K562 (cell line): ENCODE measurements around the gene VPS41. TPM values are rescaled to one million over a fixed set of nuclear protein-coding genes. Genes with fewer than 3 reads are reported as not detected.

Source experiments
- ASH1L ChIP-seq: fragments of 450-650 bp; IDR thresholded peaks from 2 replicates; pipeline ENCODE4 v1.6.1; 2018; ENCODE audit warnings: borderline replicate concordance, mild to moderate bottlenecking, low read depth; ENCODE audit not compliant: partially characterized antibody
- CBX5 ChIP-seq: IDR thresholded peaks from 2 replicates; pipeline ENCODE4 v1.6.1; 2014; ENCODE audit warnings: low read depth, borderline replicate concordance
- GABPB1 ChIP-seq: sonication (generic); formaldehyde crosslinking; IDR thresholded peaks from 2 replicates; pipeline ENCODE4 v1.8.0; 2022; ENCODE audit warnings: mild to moderate bottlenecking, missing genetic modification reagents
- GTF2F1 ChIP-seq: IDR thresholded peaks from 2 replicates; pipeline ENCODE4 v1.6.1; 2011; ENCODE audit warnings: low read depth, low read length, improper control_type of control experiment
- LEF1 ChIP-seq: fragments of 450-650 bp; IDR thresholded peaks from 2 replicates; pipeline ENCODE4 v1.6.1; 2016; ENCODE audit warnings: mild to moderate bottlenecking
- MAFF ChIP-seq: IDR thresholded peaks from 2 replicates; pipeline ENCODE4 v1.6.1; 2012; ENCODE audit warnings: low read length, improper control_type of control experiment
- MAFG ChIP-seq: fragments of 450-650 bp; conservative IDR thresholded peaks from 2 replicates; pipeline ENCODE4 v1.6.1; 2016; ENCODE audit warnings: missing genetic modification characterization, missing compliant biosample characterization
- RAD51 ChIP-seq: fragments of 450-650 bp; IDR thresholded peaks from 2 replicates; pipeline ENCODE4 v1.7.1; 2016; ENCODE audit warnings: low read depth, mild to moderate bottlenecking, borderline replicate concordance
- RBM17 ChIP-seq: fragments of 200-400 bp; formaldehyde crosslinking; IDR thresholded peaks from 2 replicates; pipeline ENCODE4 v1.6.1; 2017; ENCODE audit warnings: low read depth, mild to moderate bottlenecking, low read length, borderline replicate concordance
- RHOXF2B ChIP-seq: fragments of 250-450 bp; sonication (Bioruptor Pico); conservative IDR thresholded peaks from 2 replicates; pipeline ENCODE4 v1.5.1; 2021
- SMARCC2 ChIP-seq: fragments of 450-650 bp; IDR thresholded peaks from 2 replicates; pipeline ENCODE4 v1.6.1; 2017; ENCODE audit warnings: antibody characterized with exemption, moderate library complexity, mild to moderate bottlenecking, low read depth
- SREBF1 ChIP-seq: fragments of 150-350 bp; IDR thresholded peaks from 2 replicates; pipeline ENCODE4 v1.6.1; 2014; ENCODE audit warnings: antibody characterized with exemption, low read depth, low read length, borderline replicate concordance
- TCF3 ChIP-seq: sonication (generic); formaldehyde crosslinking; IDR thresholded peaks from 2 replicates; pipeline ENCODE4 v1.4.0; 2020; ENCODE audit warnings: mild to moderate bottlenecking, missing genetic modification reagents
- YY1 ChIP-seq, 3 experiments: IDR thresholded peaks; 2 replicates each; pipeline ENCODE4 v1.6.1; 2011; ENCODE audit warnings: low read length in 2 of 3, mild to moderate bottlenecking in 2 of 3, moderate library complexity in 2 of 3, borderline replicate concordance in 1 of 3, control low read depth in 1 of 3, low read depth in 1 of 3; ENCODE audit not compliant: insufficient read depth in 3 of 3, insufficient replicate concordance in 2 of 3, control insufficient read depth in 1 of 3, insufficient read length in 1 of 3; ENCODE audit errors: extremely low read depth in 1 of 3
- ZBTB7A ChIP-seq: IDR thresholded peaks from 2 replicates; pipeline ENCODE4 v1.6.1; 2011; ENCODE audit warnings: low read depth, mild to moderate bottlenecking, low read length, moderate library complexity, borderline replicate concordance; ENCODE audit not compliant: control insufficient read depth
- ZEB2 ChIP-seq: fragments of 450-650 bp; IDR thresholded peaks from 2 replicates; pipeline ENCODE4 v1.6.1; 2016
- ZNF395 ChIP-seq: fragments of 200-800 bp; sonication (Bioruptor generic); IDR thresholded peaks from 2 replicates; pipeline ENCODE4 v1.6.1; 2017; ENCODE audit warnings: missing genetic modification characterization, missing compliant biosample characterization
- ZNF583 ChIP-seq: fragments of 250-450 bp; sonication (Bioruptor Pico); IDR thresholded peaks from 2 replicates; pipeline ENCODE4 v1.4.0; 2020
- ZNF780A ChIP-seq: fragments of 250-450 bp; sonication (Bioruptor Pico); IDR thresholded peaks from 2 replicates; pipeline ENCODE4 v1.5.0; 2021; ENCODE audit warnings: mild to moderate bottlenecking
- polyA plus RNA-seq, 8 experiments: library from polyadenylated mRNA; depleted of rRNA in 4 of 8; stranded (reverse) in 5 of 8; unstranded in 3 of 8; fragments of >200 nt; fragmentation: Nextera tagmentation in 2 of 8; fragmentation: Illumina TruSeq in 1 of 8; extraction: Ambion mirVana in 2 of 8; extraction: Trizol in 1 of 8; gene quantifications; 2 replicates each; pipeline versions ENCODE4 v1.2.1 to v1.2.3, GENCODE V29; 2011 to 2014; ENCODE audit warnings: inconsistent platforms in 1 of 8, missing spikeins in 1 of 8
- total RNA-seq, 7 experiments: library from RNA; depleted of rRNA in 6 of 7; stranded (reverse); fragments of >200 nt in 6 of 7; fragmentation: Illumina TruSeq in 2 of 7; extraction: Trizol in 2 of 7; gene quantifications; 2 replicates each; pipeline versions ENCODE4 v1.2.1 to v1.2.3, GENCODE V29; 2011 to 2021; ENCODE audit warnings: low replicate concordance in 1 of 7
- TF ChIP-seq, protein P1 (sequence below), 2 experiments: fragments of 450-650 bp; formaldehyde crosslinking in 1 of 2; IDR thresholded peaks; 2 replicates each; pipeline versions ENCODE4 v1.4.0 to v1.6.1; 2014 to 2020; ENCODE audit warnings: mild to moderate bottlenecking in 2 of 2, borderline replicate concordance in 1 of 2, low read depth in 1 of 2

The VPS41 gene
- total and polyA plus RNA-seq, 9 of the 15 experiments (the other 6 are each of a cell fraction or from before 2014, with no cell fraction given) = 17.7 to 46.8 (median 32.1) TPM

DNA sequence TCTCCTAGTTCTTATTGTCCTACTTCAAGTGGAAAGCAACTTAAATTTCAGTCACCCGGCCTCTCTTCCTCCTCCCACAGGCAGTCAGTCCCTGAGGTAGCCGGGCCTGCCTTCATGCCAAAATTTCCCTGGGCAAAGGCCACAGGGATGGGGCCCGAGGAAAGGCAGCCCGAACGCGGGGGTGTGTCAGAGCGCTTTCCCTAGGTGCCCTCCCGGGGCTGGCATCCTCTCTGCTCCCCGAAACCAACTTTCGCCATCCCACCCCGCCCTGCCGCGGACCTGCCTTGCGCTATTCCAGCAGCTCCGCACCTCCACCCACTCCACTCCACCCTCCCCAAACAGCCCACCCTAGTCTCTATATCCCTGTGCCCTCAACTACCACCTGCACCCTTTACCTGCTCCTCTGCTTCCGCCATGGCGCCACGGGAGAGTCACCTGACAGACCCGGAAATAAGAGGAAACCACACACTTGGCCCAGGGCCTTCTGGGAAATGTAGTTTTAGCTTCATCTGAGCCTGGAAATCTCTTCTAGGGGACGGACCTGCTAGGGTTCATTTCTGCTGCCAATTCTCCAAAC is at the start of gene VPS41 (continued):
- no peak for TF ChIP-seq RBM17
- TF ChIP-seq ZNF583 (CRISPR knock-in tag) = no peak
- TF ChIP-seq CBX5 = no peak
- no peak for TF ChIP-seq LEF1
- no peak for TF ChIP-seq MAFG
- peak; percentile 93 for TF ChIP-seq RAD51
- TF ChIP-seq GTF2F1 = no peak
- TF ChIP-seq, protein P1, sequence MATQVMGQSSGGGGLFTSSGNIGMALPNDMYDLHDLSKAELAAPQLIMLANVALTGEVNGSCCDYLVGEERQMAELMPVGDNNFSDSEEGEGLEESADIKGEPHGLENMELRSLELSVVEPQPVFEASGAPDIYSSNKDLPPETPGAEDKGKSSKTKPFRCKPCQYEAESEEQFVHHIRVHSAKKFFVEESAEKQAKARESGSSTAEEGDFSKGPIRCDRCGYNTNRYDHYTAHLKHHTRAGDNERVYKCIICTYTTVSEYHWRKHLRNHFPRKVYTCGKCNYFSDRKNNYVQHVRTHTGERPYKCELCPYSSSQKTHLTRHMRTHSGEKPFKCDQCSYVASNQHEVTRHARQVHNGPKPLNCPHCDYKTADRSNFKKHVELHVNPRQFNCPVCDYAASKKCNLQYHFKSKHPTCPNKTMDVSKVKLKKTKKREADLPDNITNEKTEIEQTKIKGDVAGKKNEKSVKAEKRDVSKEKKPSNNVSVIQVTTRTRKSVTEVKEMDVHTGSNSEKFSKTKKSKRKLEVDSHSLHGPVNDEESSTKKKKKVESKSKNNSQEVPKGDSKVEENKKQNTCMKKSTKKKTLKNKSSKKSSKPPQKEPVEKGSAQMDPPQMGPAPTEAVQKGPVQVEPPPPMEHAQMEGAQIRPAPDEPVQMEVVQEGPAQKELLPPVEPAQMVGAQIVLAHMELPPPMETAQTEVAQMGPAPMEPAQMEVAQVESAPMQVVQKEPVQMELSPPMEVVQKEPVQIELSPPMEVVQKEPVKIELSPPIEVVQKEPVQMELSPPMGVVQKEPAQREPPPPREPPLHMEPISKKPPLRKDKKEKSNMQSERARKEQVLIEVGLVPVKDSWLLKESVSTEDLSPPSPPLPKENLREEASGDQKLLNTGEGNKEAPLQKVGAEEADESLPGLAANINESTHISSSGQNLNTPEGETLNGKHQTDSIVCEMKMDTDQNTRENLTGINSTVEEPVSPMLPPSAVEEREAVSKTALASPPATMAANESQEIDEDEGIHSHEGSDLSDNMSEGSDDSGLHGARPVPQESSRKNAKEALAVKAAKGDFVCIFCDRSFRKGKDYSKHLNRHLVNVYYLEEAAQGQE (IDR thresholded peaks at IDR 0.05; ENCODE audit: borderline replicate concordance) = peak; percentile 41
- TF ChIP-seq, protein P1 (CRISPR knock-in tag; IDR thresholded peaks at IDR 0.05; ENCODE audit: low read depth) = no peak
- TF ChIP-seq MAFF = no peak
- TF ChIP-seq ZNF780A = no peak
- no peak for TF ChIP-seq SMARCC2
- peak; percentile 50; the same call in 1 of the 2 replicates for TF ChIP-seq ZNF395 (CRISPR knock-in tag)
- peak; percentile 81 for TF ChIP-seq ZEB2
- peak; percentile 83 for TF ChIP-seq ASH1L
- no peak for TF ChIP-seq RHOXF2B (CRISPR knock-in tag)
- no peak for TF ChIP-seq SREBF1
- peak; percentile 73; the same call in 1 of the 2 replicates for TF ChIP-seq GABPB1 (CRISPR knock-in tag)
- TF ChIP-seq TCF3 (CRISPR knock-in tag) = no peak
- TF ChIP-seq YY1 (IDR thresholded peaks at IDR 0.05; ENCODE audit: borderline replicate concordance in 1 of 3, control insufficient read depth in 1 of 3, extremely low read depth in 1 of 3, insufficient read depth in 3 of 3, insufficient read length in 1 of 3, insufficient replicate concordance in 2 of 3, low read depth in 1 of 3, low read length in 2 of 3) = peak; percentile 50 to 93 (median 87)
- no peak for TF ChIP-seq ZBTB7A
